ENCODE measurements around the gene CARHSP1.

CARHSP1 gene

GRCh38 chr16:8905795-8906591 is 37.2 kb upstream of the CARHSP1 start:
- peaks cover 11% of the 10 kb centered on the region for H3K79me2 ChIP-seq
- TF ChIP-seq, protein P1, sequence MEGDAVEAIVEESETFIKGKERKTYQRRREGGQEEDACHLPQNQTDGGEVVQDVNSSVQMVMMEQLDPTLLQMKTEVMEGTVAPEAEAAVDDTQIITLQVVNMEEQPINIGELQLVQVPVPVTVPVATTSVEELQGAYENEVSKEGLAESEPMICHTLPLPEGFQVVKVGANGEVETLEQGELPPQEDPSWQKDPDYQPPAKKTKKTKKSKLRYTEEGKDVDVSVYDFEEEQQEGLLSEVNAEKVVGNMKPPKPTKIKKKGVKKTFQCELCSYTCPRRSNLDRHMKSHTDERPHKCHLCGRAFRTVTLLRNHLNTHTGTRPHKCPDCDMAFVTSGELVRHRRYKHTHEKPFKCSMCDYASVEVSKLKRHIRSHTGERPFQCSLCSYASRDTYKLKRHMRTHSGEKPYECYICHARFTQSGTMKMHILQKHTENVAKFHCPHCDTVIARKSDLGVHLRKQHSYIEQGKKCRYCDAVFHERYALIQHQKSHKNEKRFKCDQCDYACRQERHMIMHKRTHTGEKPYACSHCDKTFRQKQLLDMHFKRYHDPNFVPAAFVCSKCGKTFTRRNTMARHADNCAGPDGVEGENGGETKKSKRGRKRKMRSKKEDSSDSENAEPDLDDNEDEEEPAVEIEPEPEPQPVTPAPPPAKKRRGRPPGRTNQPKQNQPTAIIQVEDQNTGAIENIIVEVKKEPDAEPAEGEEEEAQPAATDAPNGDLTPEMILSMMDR (IDR thresholded peaks at IDR 0.05) = no peak
- no peak overlapping the region for H3K27ac ChIP-seq
- H3K9me3 ChIP-seq (ENCODE audit: control insufficient read depth, low read length) = no peaks in the 10 kb centered on the region
- H3K36me3 ChIP-seq (ENCODE audit: control insufficient read depth, insufficient read depth, low read length) = no peaks in the 10 kb centered on the region
- H3K4me2 ChIP-seq (ENCODE audit: low read length) = no peak overlapping the region
- no peak overlapping the region for H3K4me3 ChIP-seq (ENCODE audit: low read depth, low read length)
- no peak overlapping the region for H3K9ac ChIP-seq
- no peaks in the 10 kb centered on the region for H3K27me3 ChIP-seq (ENCODE audit: control insufficient read depth, insufficient read depth, low read length)
- H2AFZ ChIP-seq = no peak overlapping the region
- H3K4me1 ChIP-seq = no peaks in the 10 kb centered on the region

- no peak overlapping the region for H2AFZ ChIP-seq
- H3K36me3 ChIP-seq (ENCODE audit: control insufficient read depth, insufficient read depth, low read length) = no peaks in the 10 kb centered on the region
- no peak overlapping the region for H3K4me2 ChIP-seq (ENCODE audit: low read length)
- H3K27me3 ChIP-seq (ENCODE audit: control insufficient read depth, insufficient read depth, low read length) = no peaks in the 10 kb centered on the region
- TF ChIP-seq, protein P1 (IDR thresholded peaks at IDR 0.05) = no peak
- no peaks in the 10 kb centered on the region for H3K9me3 ChIP-seq (ENCODE audit: control insufficient read depth, low read length)
- no peak overlapping the region for H3K9ac ChIP-seq
- no peaks in the 10 kb centered on the region for H3K4me1 ChIP-seq
- no peak overlapping the region for H3K27ac ChIP-seq
- no peak overlapping the region for H3K4me3 ChIP-seq (ENCODE audit: low read depth, low read length)
- peaks cover 8% of the 10 kb centered on the region for H3K79me2 ChIP-seq
These were observed 36.5 kb upstream of the CARHSP1 start for GRCh38 chr16:8905168-8905762.

- Histone ChIP-seq H3K79me2 (peaks cover 6% of the 10 kb centered on the region), H3K9ac (no peak overlapping the region), H3K36me3 (ENCODE audit: control insufficient read depth, insufficient read depth, low read length) (no peaks in the 10 kb centered on the region), H3K27me3 (ENCODE audit: control insufficient read depth, insufficient read depth, low read length) (no peaks in the 10 kb centered on the region), H3K4me2 (ENCODE audit: low read length) (no peak overlapping the region), H3K4me1 (no peaks in the 10 kb centered on the region), H3K9me3 (ENCODE audit: control insufficient read depth, low read length) (no peaks in the 10 kb centered on the region), H2AFZ (no peak overlapping the region), H3K4me3 (ENCODE audit: low read depth, low read length) (no peak overlapping the region), H3K27ac (no peak overlapping the region)
- TF ChIP-seq, protein P1 (IDR thresholded peaks at IDR 0.05) = no peak
These were observed 35.2 kb upstream of the CARHSP1 start for GRCh38 chr16:8904018-8904430.

GRCh38 chr16:8903004-8903403 is 34.2 kb upstream of the CARHSP1 start:
- Histone ChIP-seq H3K79me2 (peaks cover 5% of the 10 kb centered on the region), H3K4me2 (ENCODE audit: low read length) (no peak overlapping the region), H3K27ac (no peak overlapping the region), H3K9ac (no peak overlapping the region), H3K27me3 (ENCODE audit: control insufficient read depth, insufficient read depth, low read length) (no peaks in the 10 kb centered on the region), H3K4me3 (ENCODE audit: low read depth, low read length) (no peak overlapping the region), H3K4me1 (no peaks in the 10 kb centered on the region), H3K9me3 (ENCODE audit: control insufficient read depth, low read length) (no peaks in the 10 kb centered on the region), H3K36me3 (ENCODE audit: control insufficient read depth, insufficient read depth, low read length) (no peaks in the 10 kb centered on the region), H2AFZ (no peak overlapping the region)
- TF ChIP-seq, protein P1 (IDR thresholded peaks at IDR 0.05) = no peak
